A673 (cell line): ENCODE measurements around the gene TEX44. TPM values are rescaled to one million over a fixed set of nuclear protein-coding genes. Genes with fewer than 3 reads are reported as not detected.

ENCODE experiments used
- BruUV-seq: library from RNA; stranded (reverse); fragments of 400-500 nt; replicated peaks from 2 replicates; lab custom pipeline; 2021; lab: Mats Ljungman, UMichigan
- CTCF ChIA-PET: fragments of 300-600 bp; sonication (Branson Sonifier 250); formaldehyde crosslinking; loops from one replicate; lab custom pipeline; 2022; ENCODE audit warnings: antibody characterized with exemption; lab: Charles Lee
- POLR2A ChIA-PET: fragments of 300-600 bp; sonication (Branson Sonifier 250); formaldehyde crosslinking; loops from one replicate; lab custom pipeline; 2022; ENCODE audit warnings: antibody characterized with exemption; ENCODE audit not compliant: low non-redundant PET; lab: Charles Lee
- DNase-seq: peaks from one replicate; pipeline ENCODE4 v3.0.0-alpha.2; 2015; ENCODE audit warnings: low spot score
- H3K27ac ChIP-seq: fragments of 200-600 bp; sonication (generic); 2 replicates; pipeline ENCODE4 v1.5.1; 2016; ENCODE audit warnings: mixed run types, low read depth, mild to moderate bottlenecking, mixed read lengths, antibody characterized with exemption, low read length; ENCODE audit not compliant: poor library complexity, severe bottlenecking
- H3K27me3 ChIP-seq: fragments of 200-600 bp; sonication (generic); replicated peaks from 2 replicates; pipeline ENCODE4 v1.6.1; 2017; ENCODE audit warnings: mixed run types, low read depth, mild to moderate bottlenecking, mixed read lengths, antibody characterized with exemption, low read length; ENCODE audit not compliant: insufficient read depth, poor library complexity
- H3K36me3 ChIP-seq: fragments of 200-600 bp; sonication (generic); 2 replicates; pipeline ENCODE4 v1.6.1; 2016; ENCODE audit warnings: mixed run types, mild to moderate bottlenecking, mixed read lengths, antibody characterized with exemption, low read length; ENCODE audit not compliant: insufficient read depth, poor library complexity, severe bottlenecking
- H3K4me1 ChIP-seq: fragments of 200-600 bp; sonication (generic); 2 replicates; pipeline ENCODE4 v1.6.1; 2017; ENCODE audit warnings: mixed run types, mild to moderate bottlenecking, mixed read lengths, antibody characterized with exemption, low read length; ENCODE audit not compliant: insufficient read depth, poor library complexity, severe bottlenecking
- H3K4me3 ChIP-seq: fragments of 200-600 bp; sonication (generic); 2 replicates; pipeline ENCODE4 v1.5.1; 2016; ENCODE audit warnings: low read depth, mixed run types, mild to moderate bottlenecking, mixed read lengths, low read length; ENCODE audit not compliant: poor library complexity, severe bottlenecking
- H3K9me3 ChIP-seq: fragments of 200-600 bp; sonication (generic); 2 replicates; pipeline ENCODE4 v1.6.1; 2016; ENCODE audit warnings: mixed run types, low read depth, mild to moderate bottlenecking, mixed read lengths, antibody characterized with exemption, low read length; ENCODE audit not compliant: poor library complexity, severe bottlenecking
- EZH2 ChIP-seq: fragments of 200-600 bp; sonication (generic); IDR thresholded peaks from 2 replicates; pipeline ENCODE4 v1.6.1; 2017; ENCODE audit warnings: borderline replicate concordance, low read depth, mild to moderate bottlenecking, mixed read lengths, antibody characterized with exemption, low read length; ENCODE audit not compliant: poor library complexity, severe bottlenecking
- intact Hi-C: fragments of 100-400 bp; cut with micrococcal nuclease; formaldehyde crosslinking; loops from one replicate; pipeline ENCODE4 v1.10.0; 2022; ENCODE audit not compliant: unreplicated experiment
- total RNA-seq: library from RNA; stranded (reverse); gene quantifications from 2 replicates; pipeline ENCODE4 v1.2.3, GENCODE V29; 2021
- TF ChIP-seq, protein P1 (sequence below): fragments of 300-800, 200-600 bp; sonication (generic); conservative IDR thresholded peaks from 2 replicates; pipeline ENCODE4 v1.5.1; 2017; ENCODE audit warnings: low read depth, mild to moderate bottlenecking, antibody characterized with exemption, low read length, moderate library complexity, mixed read lengths

Gene TEX44
- total RNA-seq, 1 experiment from 2014 or later = not detected

GRCh38 chr2:231632559-231633142, 40.0 kb downstream of the TEX44 start:
- no peak overlapping the region for H3K4me3 ChIP-seq

DNA sequence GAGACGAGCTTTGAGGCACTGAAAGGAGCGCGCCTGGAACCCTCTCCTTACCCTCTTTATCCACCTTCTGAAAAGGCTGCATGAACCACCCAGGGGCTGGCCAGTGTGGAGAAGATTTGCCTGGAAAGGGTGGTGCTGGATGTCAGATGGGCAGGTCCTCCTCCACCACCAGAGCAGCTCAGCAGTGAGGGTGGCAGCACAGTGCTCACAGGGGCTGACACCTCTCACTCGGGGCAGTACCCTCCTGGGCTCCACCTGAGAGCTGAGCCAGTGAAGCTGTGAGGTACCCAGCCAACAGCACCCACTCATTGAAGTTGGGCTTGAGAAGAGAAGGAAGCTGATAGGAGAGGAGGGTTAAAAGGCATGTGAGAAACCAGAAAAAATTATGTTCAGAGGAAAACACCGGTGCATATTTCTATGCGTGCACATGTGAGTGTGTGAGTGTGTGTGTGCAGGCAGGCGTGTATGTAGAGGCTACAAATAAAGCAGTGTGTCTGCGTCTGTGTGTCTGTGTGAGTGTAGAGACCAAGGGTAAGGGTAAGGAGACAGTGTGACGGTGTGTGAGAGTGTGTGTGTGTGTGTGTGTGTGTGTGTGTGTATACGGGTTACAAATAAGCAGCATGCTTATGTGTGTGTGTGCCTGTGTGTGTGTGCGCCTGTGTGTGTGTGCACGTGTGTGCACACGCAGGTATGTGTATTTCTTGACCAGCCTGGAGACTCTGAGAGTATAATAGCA, 40.7 kb downstream of the TEX44 start:
- TF ChIP-seq, protein P1, sequence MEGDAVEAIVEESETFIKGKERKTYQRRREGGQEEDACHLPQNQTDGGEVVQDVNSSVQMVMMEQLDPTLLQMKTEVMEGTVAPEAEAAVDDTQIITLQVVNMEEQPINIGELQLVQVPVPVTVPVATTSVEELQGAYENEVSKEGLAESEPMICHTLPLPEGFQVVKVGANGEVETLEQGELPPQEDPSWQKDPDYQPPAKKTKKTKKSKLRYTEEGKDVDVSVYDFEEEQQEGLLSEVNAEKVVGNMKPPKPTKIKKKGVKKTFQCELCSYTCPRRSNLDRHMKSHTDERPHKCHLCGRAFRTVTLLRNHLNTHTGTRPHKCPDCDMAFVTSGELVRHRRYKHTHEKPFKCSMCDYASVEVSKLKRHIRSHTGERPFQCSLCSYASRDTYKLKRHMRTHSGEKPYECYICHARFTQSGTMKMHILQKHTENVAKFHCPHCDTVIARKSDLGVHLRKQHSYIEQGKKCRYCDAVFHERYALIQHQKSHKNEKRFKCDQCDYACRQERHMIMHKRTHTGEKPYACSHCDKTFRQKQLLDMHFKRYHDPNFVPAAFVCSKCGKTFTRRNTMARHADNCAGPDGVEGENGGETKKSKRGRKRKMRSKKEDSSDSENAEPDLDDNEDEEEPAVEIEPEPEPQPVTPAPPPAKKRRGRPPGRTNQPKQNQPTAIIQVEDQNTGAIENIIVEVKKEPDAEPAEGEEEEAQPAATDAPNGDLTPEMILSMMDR = no peak
- TF ChIP-seq EZH2 = no peak
- Histone ChIP-seq H3K36me3 (no peaks in the 10 kb centered on the region), H3K27me3 (no peaks in the 10 kb centered on the region), H3K4me3 (no peak overlapping the region), H3K4me1 (no peaks in the 10 kb centered on the region), H3K27ac (no peak overlapping the region), H3K9me3 (no peaks in the 10 kb centered on the region)
- intact Hi-C loops = no loop called here
- no peak for DNase-seq
- POLR2A ChIA-PET = no interaction called here
- CTCF ChIA-PET = no interaction called here
- no TSS peak for BruUV-seq

More at GRCh38 chr2:231632559-231633142, 40.0 kb downstream of the TEX44 start:
- Histone ChIP-seq H3K36me3 (no peaks in the 10 kb centered on the region), H3K27ac (no peak overlapping the region), H3K4me1 (no peaks in the 10 kb centered on the region), H3K9me3 (no peaks in the 10 kb centered on the region), H3K27me3 (no peaks in the 10 kb centered on the region)
- BruUV-seq = no TSS peak
- POLR2A ChIA-PET = no interaction called here
- intact Hi-C loops = no loop called here
- CTCF ChIA-PET = no interaction called here
- DNase-seq = no peak
- TF ChIP-seq EZH2 = no peak
- TF ChIP-seq, protein P1 = no peak

GRCh38 chr2:231634412-231634811, 41.7 kb downstream of the TEX44 start:
- no peak for TF ChIP-seq EZH2
- TF ChIP-seq, protein P1 = no peak
- Histone ChIP-seq H3K4me1 (no peaks in the 10 kb centered on the region), H3K27ac (no peak overlapping the region), H3K27me3 (no peaks in the 10 kb centered on the region), H3K4me3 (no peak overlapping the region), H3K9me3 (no peaks in the 10 kb centered on the region), H3K36me3 (no peaks in the 10 kb centered on the region)
- ChIA-PET POLR2A (no interaction called here), CTCF (no interaction called here)
- no peak for DNase-seq
- BruUV-seq = no TSS peak
- intact Hi-C loops = no loop called here
